Pancreas (tissue), 10 donors: ENCODE data around the gene FGFR2. TPM values are rescaled to one million over a fixed set of nuclear protein-coding genes. Genes with fewer than 3 reads are reported as not detected.
A peak's percentile ranks its signal among the peaks of the same experiment; 100 is the strongest.

Experiments
- ATAC-seq, 4 donors: fragments of 200-7000 bp; cut with Tn5 transposase; one replicate each; pipeline versions ENCODE4 v1.8.0 to v1.9.1; 2020; ENCODE audit warnings: mild to moderate bottlenecking in 4 of 4, moderate library complexity in 4 of 4
- DNase-seq, 6 donors: peaks; one replicate each; pipeline ENCODE4 v3.0.0-alpha.2; 2020
- FAIRE-seq: peaks from 2 replicates; lab custom pipeline; 2012; peaks lifted over from hg19 to GRCh38; lab: Jason Lieb, UNC
- H3K27ac ChIP-seq, 4 donors: fragments of 200-600 bp; sonication (generic); 1 replicate in 3 of 4; 2 replicates in 1 of 4; pipeline versions ENCODE4 v1.5.0 to v1.8.0; 2020
- H3K27me3 ChIP-seq, 4 donors: fragments of 200-600 bp; one replicate each; pipeline ENCODE4 v1.8.0; 2021
- H3K36me3 ChIP-seq, 3 donors: fragments of 200-600 bp; sonication (generic) in 1 of 3; one replicate each; pipeline versions ENCODE4 v1.5.0 to v1.8.0; 2020 to 2021
- H3K4me1 ChIP-seq, 3 donors: fragments of 200-600 bp; one replicate each; pipeline ENCODE4 v1.8.0; 2021
- H3K4me3 ChIP-seq, 4 donors: fragments of 200-600 bp; sonication (generic) in 2 of 4; one replicate each; pipeline versions ENCODE4 v1.5.0 to v1.8.0; 2020 to 2021
- H3K9me3 ChIP-seq, 4 donors: fragments of 200-600 bp; one replicate each; pipeline ENCODE4 v1.8.0; 2021
- CTCF ChIP-seq, 4 donors: fragments of 200-600 bp; sonication (generic) in 3 of 4; IDR thresholded peaks; one replicate each; pipeline versions ENCODE4 v1.5.0 to v1.8.0; 2021; ENCODE audit warnings: antibody characterized with exemption in 4 of 4
- WGBS, 2 donors: extraction: QIAGEN DNeasy Blood & Tissue Kit; methylation state at CpG; one replicate each; pipeline ENCODE4 v1.1.7; 2013; 5-methylcytosine and 5-hydroxymethylcytosine counted together
- intact Hi-C, 3 donors: fragments of 100-400 bp; cut with DNase I; formaldehyde crosslinking; loops; one replicate each; pipeline versions ENCODE4 v1.11.1 to v1.14.2; 2022
- polyA plus RNA-seq, 2 donors: library from polyadenylated mRNA; stranded (reverse); fragments of 200-250 nt; gene quantifications; one replicate each; pipeline ENCODE4 v1.2.3, GENCODE V29; 2013
- total RNA-seq, 6 donors: library from RNA; stranded (reverse); fragmentation: NEBNext Ultra II Directional in 4 of 6; extraction: Animal tissue kit (Norgen Biotek cat#: 25700) in 4 of 6; gene quantifications; one replicate each; pipeline versions ENCODE4 v1.2.1 to v1.2.4, GENCODE V29; 2021 to 2023
- donor health status: healthy with polysubstance abuse.
- donor health status: DM: no; HTN: no; CAD: no; lungs with moderate emphysema.
- donor health status: DM: no; HTN: no; CAD: no.
- donor health status: control.
- donor health status: control.
- donor health status: Bipolar disorder and iron deficiency.
- donor health status: DM: yes; HTN: yes; CAD: no.
- donor health status: DM: no; HTN: no; CAD: no.
- donor health status: DM: no; HTN: no; CAD: no.
- donor health status: DM: yes; HTN: yes; CAD: no.

The FGFR2 gene
- total and polyA plus RNA-seq, 8 donors = 23.8 to 64.0 (median 31.4) TPM

DNA sequence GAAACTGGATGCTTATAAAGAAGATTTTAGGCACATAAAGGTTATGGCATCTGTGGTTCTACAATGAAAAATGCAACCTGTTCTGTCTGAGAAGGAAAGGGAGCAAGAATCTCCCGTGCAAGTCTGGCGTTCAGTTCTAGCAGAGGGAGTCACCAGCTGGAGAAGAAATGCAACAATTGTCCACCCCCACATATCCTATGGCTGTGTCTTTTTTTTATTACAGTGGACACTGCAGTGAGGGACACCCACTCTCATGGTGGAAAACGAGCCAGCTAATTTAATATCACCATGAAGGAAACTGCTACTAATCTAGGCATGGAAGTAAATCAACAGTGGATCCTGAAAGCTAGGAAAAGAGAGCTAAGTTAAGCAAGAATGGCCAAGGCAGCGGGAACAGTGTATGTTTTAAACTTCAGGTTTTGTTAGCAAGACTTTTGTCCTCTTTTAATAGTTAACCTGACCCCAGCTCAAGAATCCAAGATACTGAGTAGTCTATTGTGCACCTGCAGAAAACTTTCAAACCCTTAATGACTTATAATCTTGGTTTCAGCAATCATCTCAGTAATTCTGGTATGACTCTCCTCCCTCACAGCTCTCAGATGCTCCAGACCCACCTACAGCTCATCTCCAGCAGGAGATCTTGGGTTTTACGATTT is 149.3 kb downstream of the FGFR2 start:
- no peaks in the 10 kb centered on the region for H3K9me3 ChIP-seq
- H3K27me3 ChIP-seq = no peaks in the 10 kb centered on the region
- H3K27ac ChIP-seq = peak overlapping the region in 2 of 4 donors; percentile 44
- no peak for FAIRE-seq
- H3K4me3 ChIP-seq = no peak overlapping the region
- WGBS, 2 donors = 12 to 16% methylated on average over 5 of the region's 5 CpGs
- no peak for DNase-seq
- H3K36me3 ChIP-seq = no peaks in the 10 kb centered on the region
- peak in 3 of 4 donors; percentile 59 to 72 (median 65) for ATAC-seq
- intact Hi-C loops = no loop called here
- H3K4me1 ChIP-seq = no peaks in the 10 kb centered on the region
- TF ChIP-seq CTCF (IDR thresholded peaks at IDR 0.05) = no peak

GRCh38 chr10:121444520-121445165 is 153.6 kb downstream of the FGFR2 start:
- Histone ChIP-seq H3K4me3 (no peak overlapping the region), H3K27me3 (no peaks in the 10 kb centered on the region), H3K27ac (no peak overlapping the region), H3K36me3 (no peaks in the 10 kb centered on the region), H3K9me3 (no peaks in the 10 kb centered on the region), H3K4me1 (no peaks in the 10 kb centered on the region)
- intact Hi-C loops = no loop called here
- DNase-seq (no peak), ATAC-seq (no peak), FAIRE-seq (no peak)
- WGBS, 2 donors = 53 to 62% methylated on average over 8 of the region's 8 CpGs
- TF ChIP-seq CTCF (IDR thresholded peaks at IDR 0.05) = no peak

GRCh38 chr10:121442086-121442935 is 155.9 kb downstream of the FGFR2 start:
- WGBS, 2 donors = 62 to 66% methylated on average over 5 of the region's 5 CpGs
- TF ChIP-seq CTCF (IDR thresholded peaks at IDR 0.05) = no peak
- DNase-seq = no peak
- FAIRE-seq = no peak
- intact Hi-C loops = no loop called here
- no peaks in the 10 kb centered on the region for H3K9me3 ChIP-seq
- H3K27me3 ChIP-seq = no peaks in the 10 kb centered on the region
- H3K36me3 ChIP-seq = no peaks in the 10 kb centered on the region
- H3K4me3 ChIP-seq = no peak overlapping the region
- no peaks in the 10 kb centered on the region for H3K4me1 ChIP-seq
- no peak overlapping the region for H3K27ac ChIP-seq
- ATAC-seq = no peak

- no peak for DNase-seq
- no peak for ATAC-seq
- intact Hi-C loops = no loop called here
Measured at GRCh38 chr10:121440461-121440860, 157.8 kb downstream of the FGFR2 start.

More at GRCh38 chr10:121440461-121440860, 157.8 kb downstream of the FGFR2 start:
- Histone ChIP-seq H3K36me3 (no peaks in the 10 kb centered on the region), H3K27me3 (no peaks in the 10 kb centered on the region), H3K4me1 (peaks cover 0 to 5% (median 0%) of the 10 kb centered on the region in 3 donors), H3K9me3 (no peaks in the 10 kb centered on the region), H3K27ac (no peak overlapping the region), H3K4me3 (no peak overlapping the region)
- TF ChIP-seq CTCF (IDR thresholded peaks at IDR 0.05) = no peak
- 96 to 99% methylated on average over 2 of the region's 2 CpGs for WGBS, 2 donors
- FAIRE-seq = no peak
